H54 (cell line): ENCODE measurements around the gene KLF3.
"Not testable (repeated sequence)": the region's sequence is repeated elsewhere in the genome, so short reads cannot be mapped to it uniquely, and the experiment has no call there.

Source experiments
- DNase-seq: peaks from one replicate; pipeline ENCODE4 v3.0.0; 2011; ENCODE audit warnings: low spot score, mixed read lengths; ENCODE audit not compliant: insufficient read length
- FAIRE-seq: peaks from 3 replicates; lab custom pipeline; 2011; peaks lifted over from hg19 to GRCh38; lab: Jason Lieb, UNC
- POLR2A ChIP-seq: IDR thresholded peaks from 2 replicates; pipeline ENCODE4 v1.6.1; 2011; ENCODE audit warnings: low read depth, mild to moderate bottlenecking, low read length

Gene KLF3

GRCh38 chr4:38663801-38664705, at the start of gene KLF3:
Gene KLF3 (plus strand): TSS chr4:38664199. CDS start chr4:38680626, 16,427 bp downstream.
- FAIRE-seq (no peak), DNase-seq (peak; percentile 63)

GRCh38 chr4:38614231-38614630, 49.8 kb upstream of the KLF3 start:
- FAIRE-seq (no peak), DNase-seq (no peak)
- no peak for TF ChIP-seq POLR2A

More at GRCh38 chr4:38663801-38664705, at the start of gene KLF3:
- TF ChIP-seq POLR2A = peak; percentile 44; the same call in 1 of the 2 replicates

GRCh38 chr4:38615847-38616246, 48.2 kb upstream of the KLF3 start:
- no peak for FAIRE-seq

GRCh38 chr4:38618505-38618904, 45.5 kb upstream of the KLF3 start:
- TF ChIP-seq POLR2A = no peak
- FAIRE-seq (no peak), DNase-seq (no peak)

More at GRCh38 chr4:38615847-38616246, 48.2 kb upstream of the KLF3 start:
- no peak for TF ChIP-seq POLR2A
- DNase-seq = no peak

- FAIRE-seq = no peak
Measured at GRCh38 chr4:38619316-38619715, 44.7 kb upstream of the KLF3 start.

GRCh38 chr4:38620065-38620464, 43.9 kb upstream of the KLF3 start:
- no peak for TF ChIP-seq POLR2A
- no peak for FAIRE-seq
- DNase-seq = no peak

More at GRCh38 chr4:38619316-38619715, 44.7 kb upstream of the KLF3 start:
- no peak for TF ChIP-seq POLR2A
- no peak for DNase-seq

GRCh38 chr4:38620527-38621027, 43.4 kb upstream of the KLF3 start:
- no peak for TF ChIP-seq POLR2A
- FAIRE-seq (no peak), DNase-seq (no peak)

- no peak for TF ChIP-seq POLR2A
- DNase-seq (no peak), FAIRE-seq (no peak)
Measured at GRCh38 chr4:38621028-38621684, 42.8 kb upstream of the KLF3 start.

- no peak for TF ChIP-seq POLR2A
- FAIRE-seq (no peak), DNase-seq (no peak)
Measured at GRCh38 chr4:38621831-38622230, 42.2 kb upstream of the KLF3 start.

GRCh38 chr4:38622340-38622739, 41.7 kb upstream of the KLF3 start:
- FAIRE-seq, DNase-seq: not testable (repeated sequence)

- no peak for FAIRE-seq
- no peak for TF ChIP-seq POLR2A
- no peak for DNase-seq
Measured at GRCh38 chr4:38623260-38623659, 40.7 kb upstream of the KLF3 start.

GRCh38 chr4:38624311-38624710, 39.7 kb upstream of the KLF3 start:
- TF ChIP-seq POLR2A = no peak
- no peak for FAIRE-seq
- no peak for DNase-seq

- FAIRE-seq (no peak), DNase-seq (no peak)
- no peak for TF ChIP-seq POLR2A
Measured at GRCh38 chr4:38625508-38625907, 38.5 kb upstream of the KLF3 start.

GRCh38 chr4:38626901-38627444, 37.0 kb upstream of the KLF3 start:
- FAIRE-seq, DNase-seq: not testable (repeated sequence)
